Epithelial cell of esophagus (primary cell): ENCODE results near the gene RHOA.
A peak's percentile ranks its signal among the peaks of the same experiment; 100 is the strongest.

Experiments
- DNase-seq: peaks from one replicate; pipeline ENCODE4 v3.0.0; 2010; ENCODE audit warnings: low read depth
- H3K4me3 ChIP-seq: 2 replicates; pipeline ENCODE4 v1.5.1; 2011; ENCODE audit warnings: mild to moderate bottlenecking, low read length, control low read depth
- TF ChIP-seq, protein P1 (sequence below): IDR thresholded peaks from 2 replicates; pipeline ENCODE4 v1.5.1; 2011; ENCODE audit warnings: low read depth, mild to moderate bottlenecking, low read length, control low read depth, inconsistent platforms; ENCODE audit not compliant: insufficient read depth; ENCODE audit errors: missing control alignments

RHOA gene

DNA sequence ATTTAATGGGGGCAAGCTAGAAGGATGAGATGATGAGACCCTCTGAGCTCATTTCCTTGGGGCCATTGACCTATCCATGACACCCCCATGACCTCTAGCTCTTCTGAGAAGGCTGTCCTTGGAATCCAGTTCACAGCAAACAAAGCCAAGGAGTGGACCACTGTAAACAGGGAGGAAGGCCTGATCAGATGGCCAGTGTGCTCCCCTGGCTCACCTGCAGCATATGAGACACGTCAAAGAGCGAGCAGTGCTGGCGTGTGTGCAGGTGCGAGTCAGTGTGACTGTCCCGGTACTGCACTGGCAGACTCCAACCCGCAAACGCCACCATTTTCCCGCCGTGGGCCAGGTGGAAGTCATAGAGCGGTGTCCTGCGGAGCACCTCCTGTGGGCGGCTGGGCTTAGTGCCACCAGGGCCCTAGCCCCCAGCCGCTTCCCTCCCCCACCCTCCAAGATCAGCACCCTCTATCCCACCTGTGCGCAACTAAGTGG, 10.2 kb upstream of the RHOA start:
- no peak overlapping the region for H3K4me3 ChIP-seq
- DNase-seq = no peak
- TF ChIP-seq, protein P1, sequence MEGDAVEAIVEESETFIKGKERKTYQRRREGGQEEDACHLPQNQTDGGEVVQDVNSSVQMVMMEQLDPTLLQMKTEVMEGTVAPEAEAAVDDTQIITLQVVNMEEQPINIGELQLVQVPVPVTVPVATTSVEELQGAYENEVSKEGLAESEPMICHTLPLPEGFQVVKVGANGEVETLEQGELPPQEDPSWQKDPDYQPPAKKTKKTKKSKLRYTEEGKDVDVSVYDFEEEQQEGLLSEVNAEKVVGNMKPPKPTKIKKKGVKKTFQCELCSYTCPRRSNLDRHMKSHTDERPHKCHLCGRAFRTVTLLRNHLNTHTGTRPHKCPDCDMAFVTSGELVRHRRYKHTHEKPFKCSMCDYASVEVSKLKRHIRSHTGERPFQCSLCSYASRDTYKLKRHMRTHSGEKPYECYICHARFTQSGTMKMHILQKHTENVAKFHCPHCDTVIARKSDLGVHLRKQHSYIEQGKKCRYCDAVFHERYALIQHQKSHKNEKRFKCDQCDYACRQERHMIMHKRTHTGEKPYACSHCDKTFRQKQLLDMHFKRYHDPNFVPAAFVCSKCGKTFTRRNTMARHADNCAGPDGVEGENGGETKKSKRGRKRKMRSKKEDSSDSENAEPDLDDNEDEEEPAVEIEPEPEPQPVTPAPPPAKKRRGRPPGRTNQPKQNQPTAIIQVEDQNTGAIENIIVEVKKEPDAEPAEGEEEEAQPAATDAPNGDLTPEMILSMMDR = no peak

DNA sequence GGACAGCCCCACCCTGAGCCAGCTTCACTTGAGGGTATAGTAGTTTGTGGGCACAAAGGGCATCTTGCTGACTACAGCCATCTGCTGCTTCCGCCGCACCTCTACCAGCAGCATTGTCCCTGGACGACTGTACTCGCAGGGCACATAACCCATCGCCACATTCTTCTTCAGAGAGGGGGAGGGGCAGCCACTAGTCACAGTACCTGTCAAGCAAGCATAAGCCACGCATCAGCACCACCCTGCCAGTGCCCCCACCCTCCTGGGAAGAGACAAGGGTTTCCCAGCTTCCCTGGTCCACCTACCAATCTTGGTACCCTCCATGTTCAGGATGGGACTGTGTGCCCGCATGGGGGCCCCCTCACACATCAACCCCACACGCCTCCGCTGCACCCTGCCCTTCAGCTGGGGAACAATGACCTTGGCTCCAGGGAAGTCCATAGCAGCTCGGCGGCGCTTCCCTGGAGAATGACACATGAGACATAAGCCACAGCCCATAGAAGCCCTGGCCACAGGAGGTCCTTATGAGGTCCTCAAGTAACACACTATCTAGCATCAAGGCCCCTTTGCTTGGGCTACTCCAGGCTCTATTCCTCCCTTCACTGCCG, 5.8 kb upstream of the RHOA start:
- DNase-seq = no peak
- TF ChIP-seq, protein P1 = no peak
- no peak overlapping the region for H3K4me3 ChIP-seq

DNA sequence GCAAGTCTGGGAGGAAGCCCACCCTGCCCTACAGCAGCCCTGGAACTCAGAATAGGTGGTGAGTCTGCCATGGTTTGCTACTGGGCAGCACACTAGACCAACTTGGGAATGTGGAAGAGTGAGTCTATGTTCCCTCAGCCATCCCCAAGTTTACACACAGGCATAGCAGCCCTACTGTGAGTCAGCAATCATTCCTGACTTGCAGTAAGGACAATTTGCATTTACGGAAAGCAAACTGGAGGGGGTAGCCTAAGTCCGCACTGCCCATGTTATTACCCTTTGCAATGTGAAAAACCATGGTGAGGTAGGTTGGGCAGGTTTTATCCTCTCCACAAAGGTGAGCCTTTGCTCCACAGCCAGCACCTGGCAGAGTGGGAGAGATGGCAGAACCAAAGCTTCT, 5.1 kb upstream of the RHOA start:
- no peak overlapping the region for H3K4me3 ChIP-seq
- TF ChIP-seq, protein P1 = no peak
- peak; percentile 29 for DNase-seq

DNA sequence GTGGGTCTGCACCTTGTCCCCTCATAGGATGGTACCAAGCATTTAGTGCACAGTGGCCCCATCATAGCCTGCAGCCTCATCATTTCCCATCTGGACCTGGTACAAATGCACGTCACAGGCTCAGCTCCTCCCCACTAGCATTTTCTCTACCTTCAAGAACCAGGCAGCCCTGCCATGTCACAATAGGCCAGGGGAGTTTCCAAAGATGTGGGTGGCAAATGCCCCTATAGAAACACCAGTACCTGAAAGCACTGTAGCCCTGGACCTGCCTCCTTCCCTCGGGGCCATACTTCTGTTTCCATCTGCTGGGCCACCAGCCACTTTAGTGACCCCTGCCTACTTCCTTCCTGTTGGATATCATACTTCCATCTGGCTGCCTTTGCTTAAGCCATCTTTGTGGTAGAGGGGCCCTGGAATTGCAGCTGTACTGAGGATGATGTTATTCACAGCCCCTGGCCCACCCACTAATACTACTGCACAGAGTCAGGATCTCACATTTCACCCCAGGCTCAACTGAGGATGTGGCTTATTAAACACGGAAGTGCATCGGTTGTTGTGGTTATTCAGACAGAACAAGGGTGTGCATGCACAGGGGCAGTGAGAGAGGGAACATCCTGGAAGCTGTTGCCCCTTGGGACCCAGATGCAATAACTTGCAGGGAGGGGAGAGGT, 4.3 kb upstream of the RHOA start:
- TF ChIP-seq, protein P1 = no peak
- H3K4me3 ChIP-seq = no peak overlapping the region
- DNase-seq = peak; percentile 22

DNA sequence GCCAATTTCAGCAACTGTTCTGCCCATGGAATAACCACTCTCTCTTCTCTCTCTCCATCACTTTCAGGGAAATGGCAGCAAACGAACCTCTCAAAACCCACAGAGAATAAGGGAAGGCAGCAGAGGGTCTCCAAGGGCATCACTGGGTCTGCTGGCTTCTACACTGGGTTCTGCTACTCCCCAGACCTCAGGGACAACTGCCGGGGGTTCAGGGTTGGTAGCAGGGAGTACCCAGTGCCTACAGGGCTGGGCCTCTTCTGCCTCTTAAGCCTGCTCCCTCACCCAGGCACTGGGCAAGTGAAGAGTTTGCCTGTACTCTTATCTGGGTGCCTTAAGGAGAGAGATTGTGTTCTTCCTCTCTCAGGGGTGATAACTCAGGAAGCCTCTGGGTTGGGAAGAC, 3.0 kb upstream of the RHOA start:
- DNase-seq = no peak
- no peak overlapping the region for H3K4me3 ChIP-seq
- TF ChIP-seq, protein P1 = no peak

DNA sequence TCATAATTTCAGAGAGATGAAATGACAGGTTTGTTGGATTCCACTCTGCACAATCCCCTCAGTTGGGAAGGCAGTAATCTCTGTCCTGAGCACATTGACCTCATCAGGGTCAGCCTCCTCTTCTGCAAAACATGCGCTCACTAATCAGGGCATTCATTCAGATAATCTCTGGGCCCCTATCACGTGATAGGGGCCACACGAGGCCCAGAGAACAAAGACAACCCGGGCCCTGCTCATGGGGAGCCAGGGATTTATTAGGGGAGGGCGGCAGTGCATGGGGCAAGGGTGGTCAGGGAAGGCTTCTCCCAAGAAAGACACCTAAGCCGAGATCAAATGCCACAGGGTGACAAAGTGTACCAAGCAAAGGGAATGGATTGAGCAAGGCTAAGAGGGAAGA, 1.6 kb upstream of the RHOA start:
- TF ChIP-seq, protein P1 = no peak
- peak overlapping the region; percentile 91 for H3K4me3 ChIP-seq
- DNase-seq = no peak
